Measurements from ENCODE around the gene JOSD1. TPM values are rescaled to one million over a fixed set of nuclear protein-coding genes. Genes with fewer than 3 reads are reported as not detected.
A peak's percentile ranks its signal among the peaks of the same experiment; 100 is the strongest.

The JOSD1 gene
- total and polyA plus RNA-seq, 10 of the 15 experiments (the other 5 are each of a cell fraction or from before 2014, with no cell fraction given), result 6.2 to 54.6 (median 40.5) TPM

- no peak for TF ChIP-seq ZBTB4 (CRISPR knock-in tag; IDR thresholded peaks at IDR 0.05)
Observed at GRCh38 chr22:38710866-38711265, 10.1 kb upstream of the JOSD1 start (continued).

GRCh38 chr22:38710351-38710750, 9.6 kb upstream of the JOSD1 start:
- DNase-seq (ENCODE audit: low read depth, low spot score) (no peak), ATAC-seq (no peak), FAIRE-seq (no peak)
- Histone ChIP-seq H3K9me3 (replicated peaks; ENCODE audit: control insufficient read depth, insufficient read depth, low read length) (no peaks in the 10 kb centered on the region), H4K20me1 (ENCODE audit: control insufficient read depth, insufficient read depth) (peaks cover 22% of the 10 kb centered on the region), H3K36me3 (ENCODE audit: control insufficient read depth in 2 of 2, insufficient read depth in 2 of 2, low read length in 1 of 2) (peaks cover 2 to 12% of the 10 kb centered on the region in 2 experiments), H3K27me3 (replicated peaks in 1 of 2; ENCODE audit: control insufficient read depth in 2 of 2, insufficient read depth in 2 of 2, low read length in 1 of 2) (no peaks in the 10 kb centered on the region), H3K4me1 (ENCODE audit: control insufficient read depth, insufficient read depth, low read length) (peaks cover 17% of the 10 kb centered on the region), H3K4me2 (ENCODE audit: control insufficient read depth, insufficient read depth) (no peak overlapping the region), H3K4me3 (0 out of 2 replicates have a peak overlapping the region, but pooled peaks have one; percentile 27), H3K27ac (ENCODE audit: control insufficient read depth, insufficient read depth) (no peak overlapping the region), H3K79me2 (ENCODE audit: control insufficient read depth, insufficient read depth, low read length) (peaks cover 90% of the 10 kb centered on the region), H3K9ac (ENCODE audit: control insufficient read depth, insufficient read depth, low read length) (no peak overlapping the region), H2AFZ (ENCODE audit: control insufficient read depth, low read depth, low read length) (no peak overlapping the region)
- no TSS peak for BruUV-seq (replicated peaks)
- CTCF ChIA-PET, result interaction anchor here (1.3 to 1.4 kb wide), 3 partner anchors 15 to 56 kb away, joined by 3 to 7 read pairs (median 4); no protein-coding TSS in a partner anchor
- intact Hi-C loops (cut with micrococcal nuclease; ENCODE audit: unreplicated experiment), result no loop called here
- RAD21 ChIA-PET (ENCODE audit: unreplicated experiment), result interaction anchor here (4.1 kb wide), 1 partner anchor 13 kb away, joined by 30 read pairs; no protein-coding TSS in a partner anchor
- in situ Hi-C loops (cut with MboI), result no loop called here
- POLR2A ChIA-PET, result interaction anchor here (0.8 kb wide), 1 partner anchor 47 kb away, joined by 5 read pairs; no protein-coding TSS in a partner anchor
- 98% methylated on average over 3 of the region's 3 CpGs for WGBS (ENCODE audit: insufficient coverage, insufficient replicate concordance, low lambda C conversion rate, missing lambda C conversion rate)
- SMC1A ChIA-PET (ENCODE audit: uncharacterized antibody, unreplicated experiment), result interaction anchor here (1.0 to 5.5 kb wide), 3 partner anchors 12 to 29 kb away, joined by 3 to 54 read pairs (median 4); partner anchors contain the start of gene TOMM22
- TF ChIP-seq E4F1 (IDR thresholded peaks at IDR 0.05; ENCODE audit: borderline replicate concordance, partially characterized antibody) (no peak), NFXL1 (IDR thresholded peaks at IDR 0.05; ENCODE audit: borderline replicate concordance) (no peak), PRDM15 (CRISPR knock-in tag; IDR thresholded peaks at IDR 0.05) (no peak), PBX3 (IDR thresholded peaks at IDR 0.05; ENCODE audit: insufficient replicate concordance, low read depth, low read length) (no peak), RUNX3 (IDR thresholded peaks at IDR 0.05; ENCODE audit: low read length) (no peak), CBFB (IDR thresholded peaks at IDR 0.05; ENCODE audit: low read depth) (no peak), SIX5 (IDR thresholded peaks at IDR 0.05; ENCODE audit: low read depth, low read length, severe bottlenecking) (no peak), ZNF217 (IDR thresholded peaks at IDR 0.05) (no peak)
